Progenitor cell of endocrine pancreas (in vitro differentiated cells): ENCODE data around the gene TMUB1. TPM values are rescaled to one million over a fixed set of nuclear protein-coding genes. Genes with fewer than 3 reads are reported as not detected.

Experiments used
- DNase-seq: peaks from one replicate; pipeline ENCODE4 v3.0.0; 2021; ENCODE audit warnings: low spot score; ENCODE audit not compliant: unreplicated experiment
- H3K27ac Mint-ChIP-seq: 2 replicates; pipeline ENCODE4 v1.8.0; 2021; ENCODE audit warnings: mild to moderate bottlenecking, moderate library complexity, mixed read lengths
- H3K27me3 Mint-ChIP-seq: 2 replicates; pipeline ENCODE4 v1.8.0; 2021; ENCODE audit warnings: mixed read lengths
- H3K36me3 Mint-ChIP-seq: 2 replicates; pipeline ENCODE4 v1.8.0; 2022; ENCODE audit warnings: mixed read lengths; ENCODE audit not compliant: insufficient read depth
- H3K4me1 Mint-ChIP-seq: 2 replicates; pipeline ENCODE4 v1.8.0; 2021; ENCODE audit warnings: low read depth, mixed read lengths
- H3K4me3 Mint-ChIP-seq: 2 replicates; pipeline ENCODE4 v1.8.0; 2021; ENCODE audit warnings: low read depth, mild to moderate bottlenecking, moderate library complexity, mixed read lengths
- H3K9me3 Mint-ChIP-seq: 2 replicates; pipeline ENCODE4 v1.8.0; 2021; ENCODE audit warnings: low read depth, mixed read lengths
- total RNA-seq: library from RNA; stranded (reverse); gene quantifications from 2 replicates; pipeline ENCODE4 v1.2.1, GENCODE V29; 2021
- TF ChIP-seq, protein P1 (sequence below): fragments of 200-600 bp; sonication (generic); IDR thresholded peaks from one replicate; pipeline ENCODE4 v1.5.0; 2021; ENCODE audit warnings: antibody characterized with exemption, mild to moderate bottlenecking; ENCODE audit not compliant: unreplicated experiment

Gene TMUB1
- total RNA-seq, 1 donor from 2014 or later = 48.6 TPM

GRCh38 chr7:151075978-151076426 is 7.3 kb downstream of the TMUB1 start:
- H3K4me3 Mint-ChIP-seq = no peak overlapping the region
- H3K27ac Mint-ChIP-seq = no peak overlapping the region
- DNase-seq = no peak
- TF ChIP-seq, protein P1, sequence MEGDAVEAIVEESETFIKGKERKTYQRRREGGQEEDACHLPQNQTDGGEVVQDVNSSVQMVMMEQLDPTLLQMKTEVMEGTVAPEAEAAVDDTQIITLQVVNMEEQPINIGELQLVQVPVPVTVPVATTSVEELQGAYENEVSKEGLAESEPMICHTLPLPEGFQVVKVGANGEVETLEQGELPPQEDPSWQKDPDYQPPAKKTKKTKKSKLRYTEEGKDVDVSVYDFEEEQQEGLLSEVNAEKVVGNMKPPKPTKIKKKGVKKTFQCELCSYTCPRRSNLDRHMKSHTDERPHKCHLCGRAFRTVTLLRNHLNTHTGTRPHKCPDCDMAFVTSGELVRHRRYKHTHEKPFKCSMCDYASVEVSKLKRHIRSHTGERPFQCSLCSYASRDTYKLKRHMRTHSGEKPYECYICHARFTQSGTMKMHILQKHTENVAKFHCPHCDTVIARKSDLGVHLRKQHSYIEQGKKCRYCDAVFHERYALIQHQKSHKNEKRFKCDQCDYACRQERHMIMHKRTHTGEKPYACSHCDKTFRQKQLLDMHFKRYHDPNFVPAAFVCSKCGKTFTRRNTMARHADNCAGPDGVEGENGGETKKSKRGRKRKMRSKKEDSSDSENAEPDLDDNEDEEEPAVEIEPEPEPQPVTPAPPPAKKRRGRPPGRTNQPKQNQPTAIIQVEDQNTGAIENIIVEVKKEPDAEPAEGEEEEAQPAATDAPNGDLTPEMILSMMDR = no peak
- H3K4me1 Mint-ChIP-seq = peaks cover 5% of the 10 kb centered on the region
- H3K9me3 Mint-ChIP-seq = no peaks in the 10 kb centered on the region
- H3K36me3 Mint-ChIP-seq = peaks cover 11% of the 10 kb centered on the region
- no peaks in the 10 kb centered on the region for H3K27me3 Mint-ChIP-seq

- no peak for DNase-seq
- TF ChIP-seq, protein P1 = no peak
- Mint-ChIP-seq H3K4me1 (peaks cover 5% of the 10 kb centered on the region), H3K27me3 (no peaks in the 10 kb centered on the region), H3K36me3 (peaks cover 11% of the 10 kb centered on the region), H3K4me3 (no peak overlapping the region), H3K9me3 (no peaks in the 10 kb centered on the region), H3K27ac (no peak overlapping the region)
Measured at GRCh38 chr7:151075662-151075971, 7.7 kb downstream of the TMUB1 start.

DNA sequence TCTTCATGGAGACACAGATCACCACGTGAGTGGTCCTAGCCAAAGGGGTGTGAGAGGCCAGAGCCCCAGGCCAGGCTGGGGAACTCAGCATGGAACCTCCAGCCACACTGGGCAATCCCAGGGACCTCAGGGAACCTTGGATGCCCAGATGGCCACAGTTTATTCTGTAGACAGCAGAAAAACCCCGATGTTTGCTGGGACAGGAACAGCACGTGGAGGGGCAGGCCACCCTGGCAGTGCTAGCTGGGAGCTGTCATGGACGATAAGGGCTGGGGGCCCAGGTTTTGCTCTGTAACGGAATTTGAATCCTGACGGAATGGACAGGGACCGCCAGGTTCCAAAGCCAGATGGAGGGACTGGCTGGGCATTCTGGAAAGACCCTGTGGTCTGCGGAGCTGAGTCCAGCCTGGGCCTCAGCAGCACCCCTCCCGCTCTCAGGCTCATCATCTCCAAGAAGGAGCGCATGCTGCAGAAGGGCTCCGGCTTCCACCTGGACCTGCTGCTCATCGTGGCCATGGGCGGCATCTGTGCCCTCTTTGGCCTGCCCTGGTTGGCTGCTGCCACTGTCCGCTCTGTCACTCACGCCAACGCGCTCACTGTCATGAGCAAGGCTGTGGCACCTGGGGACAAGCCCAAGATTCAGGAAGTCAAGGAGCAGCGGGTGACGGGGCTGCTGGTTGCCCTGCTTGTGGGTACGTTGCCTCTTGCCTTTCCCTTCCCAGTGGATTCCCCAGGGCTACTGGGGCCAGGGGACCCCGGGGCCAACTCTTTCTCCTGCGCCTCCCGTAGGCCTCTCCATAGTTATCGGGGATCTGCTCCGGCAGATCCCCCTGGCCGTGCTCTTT is 8.3 kb downstream of the TMUB1 start:
- Mint-ChIP-seq H3K9me3 (no peaks in the 10 kb centered on the region), H3K4me3 (no peak overlapping the region), H3K36me3 (peaks cover 11% of the 10 kb centered on the region), H3K27me3 (no peaks in the 10 kb centered on the region), H3K27ac (no peak overlapping the region), H3K4me1 (peaks cover 5% of the 10 kb centered on the region)
- TF ChIP-seq, protein P1 = no peak
- DNase-seq = no peak

GRCh38 chr7:151073990-151074389 is 9.3 kb downstream of the TMUB1 start:
- Mint-ChIP-seq H3K4me1 (peaks cover under 1% of the 10 kb centered on the region), H3K27me3 (no peaks in the 10 kb centered on the region), H3K4me3 (no peak overlapping the region), H3K36me3 (peaks cover 14% of the 10 kb centered on the region), H3K9me3 (no peaks in the 10 kb centered on the region), H3K27ac (no peak overlapping the region)
- DNase-seq = no peak
- TF ChIP-seq, protein P1 = no peak

GRCh38 chr7:151071032-151071866 is 12.0 kb downstream of the TMUB1 start:
- no peak for DNase-seq
- no peaks in the 10 kb centered on the region for H3K27me3 Mint-ChIP-seq
- H3K4me1 Mint-ChIP-seq = no peaks in the 10 kb centered on the region
- TF ChIP-seq, protein P1 = no peak
- no peak overlapping the region for H3K4me3 Mint-ChIP-seq
- H3K9me3 Mint-ChIP-seq = no peaks in the 10 kb centered on the region
- H3K36me3 Mint-ChIP-seq = peaks cover 18% of the 10 kb centered on the region
- H3K27ac Mint-ChIP-seq = no peak overlapping the region
